ENCODE data around the gene TENM4.

- TF ChIP-seq TARDBP (IDR thresholded peaks at IDR 0.05): no peak
- TF ChIP-seq NFRKB (IDR thresholded peaks at IDR 0.05): no peak
Measured at GRCh38 chr11:78797559-78797958, 643.3 kb downstream of the TENM4 start.

Measured in HEK293T (cell line).